Measurements from ENCODE around the gene RGS10.

Gene RGS10

DNA sequence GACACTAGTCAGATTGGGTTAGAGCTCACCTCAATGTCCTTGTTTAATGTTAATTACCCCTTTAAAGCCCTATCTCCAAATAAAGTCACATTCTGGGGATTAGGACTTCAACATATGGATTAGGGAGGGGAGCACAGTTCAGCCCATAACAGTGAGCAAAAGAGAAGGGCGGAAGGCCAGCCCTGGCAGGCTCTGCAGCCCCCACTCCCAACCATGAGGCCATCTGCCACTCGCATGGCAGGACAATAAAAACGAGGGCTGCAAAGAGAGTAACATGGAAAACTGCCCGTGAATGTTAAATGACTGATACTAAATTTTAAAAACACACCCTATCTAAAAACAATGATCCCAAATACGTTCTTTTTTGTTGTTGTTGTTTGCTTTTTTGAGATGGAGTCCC, 38.7 kb downstream of the RGS10 start:
- Histone ChIP-seq H2AFZ (ENCODE audit: low read depth, low read length, severe bottlenecking) (no peak overlapping the region), H3K4me2 (ENCODE audit: low read depth, low read length, poor library complexity, severe bottlenecking) (no peak overlapping the region), H3K9me3 (ENCODE audit: insufficient read depth, low read length) (no peaks in the 10 kb centered on the region), H3K9ac (ENCODE audit: low read length) (no peak overlapping the region), H3K27me3 (ENCODE audit: low read length) (no peaks in the 10 kb centered on the region), H3K4me3 (ENCODE audit: insufficient read depth, low read length, poor library complexity, severe bottlenecking) (no peak overlapping the region), H3K79me2 (ENCODE audit: insufficient read depth, low read length) (no peaks in the 10 kb centered on the region), H3K27ac (ENCODE audit: low read depth, low read length) (no peak overlapping the region), H4K20me1 (ENCODE audit: low read depth, low read length) (no peaks in the 10 kb centered on the region), H3F3A (ENCODE audit: insufficient read depth) (no peaks in the 10 kb centered on the region), H3K36me3 (ENCODE audit: low read length) (no peaks in the 10 kb centered on the region), H3K9me2 (replicated peaks; ENCODE audit: insufficient read depth, low read length) (no peaks in the 10 kb centered on the region)
- TF ChIP-seq EZH2phosphoT487 (conservative IDR thresholded peaks at IDR 0.05; ENCODE audit: low read length) = no peak
- TF ChIP-seq CTCF (IDR thresholded peaks at IDR 0.05; ENCODE audit: insufficient read depth, low read length, poor library complexity, severe bottlenecking) = no peak

DNA sequence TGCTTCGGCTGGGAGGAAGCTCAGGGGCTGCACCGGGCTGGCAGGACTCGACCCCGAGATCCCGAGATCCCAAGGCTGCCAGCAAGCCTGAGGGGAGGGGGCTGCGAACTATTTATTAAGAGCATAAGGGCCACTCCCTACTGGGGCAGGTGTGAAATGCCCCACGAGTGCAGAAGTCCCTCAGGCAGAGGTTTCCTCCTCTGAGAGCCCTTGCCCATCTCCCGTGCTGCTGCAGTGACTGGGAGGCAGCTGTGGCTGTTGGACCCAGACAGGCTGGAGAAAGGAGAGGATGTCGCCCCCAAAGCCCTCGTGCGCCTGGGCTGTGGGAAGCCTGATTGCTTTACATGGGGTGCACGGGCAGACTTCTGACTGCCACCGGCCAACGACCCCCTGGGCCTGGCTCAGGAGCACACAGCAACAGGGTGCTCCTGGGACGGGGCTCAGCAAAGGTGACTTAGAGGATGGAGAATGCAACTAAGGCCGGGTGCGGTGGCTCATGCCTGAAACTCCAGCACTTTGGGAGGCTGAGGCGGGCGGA, 39.8 kb downstream of the RGS10 start:
- Histone ChIP-seq H4K20me1 (ENCODE audit: low read depth, low read length) (no peaks in the 10 kb centered on the region), H3K4me3 (ENCODE audit: insufficient read depth, low read length, poor library complexity, severe bottlenecking) (no peak overlapping the region), H3K4me2 (ENCODE audit: low read depth, low read length, poor library complexity, severe bottlenecking) (no peak overlapping the region), H3K27ac (ENCODE audit: low read depth, low read length) (no peak overlapping the region), H3K9ac (ENCODE audit: low read length) (no peak overlapping the region), H2AFZ (ENCODE audit: low read depth, low read length, severe bottlenecking) (no peak overlapping the region), H3K9me3 (ENCODE audit: insufficient read depth, low read length) (no peaks in the 10 kb centered on the region), H3K27me3 (ENCODE audit: low read length) (no peaks in the 10 kb centered on the region), H3K79me2 (ENCODE audit: insufficient read depth, low read length) (no peaks in the 10 kb centered on the region), H3F3A (ENCODE audit: insufficient read depth) (no peaks in the 10 kb centered on the region), H3K9me2 (replicated peaks; ENCODE audit: insufficient read depth, low read length) (no peaks in the 10 kb centered on the region), H3K36me3 (ENCODE audit: low read length) (no peaks in the 10 kb centered on the region)
- no peak for TF ChIP-seq CTCF (IDR thresholded peaks at IDR 0.05; ENCODE audit: insufficient read depth, low read length, poor library complexity, severe bottlenecking)
- TF ChIP-seq EZH2phosphoT487 (conservative IDR thresholded peaks at IDR 0.05; ENCODE audit: low read length) = no peak

DNA sequence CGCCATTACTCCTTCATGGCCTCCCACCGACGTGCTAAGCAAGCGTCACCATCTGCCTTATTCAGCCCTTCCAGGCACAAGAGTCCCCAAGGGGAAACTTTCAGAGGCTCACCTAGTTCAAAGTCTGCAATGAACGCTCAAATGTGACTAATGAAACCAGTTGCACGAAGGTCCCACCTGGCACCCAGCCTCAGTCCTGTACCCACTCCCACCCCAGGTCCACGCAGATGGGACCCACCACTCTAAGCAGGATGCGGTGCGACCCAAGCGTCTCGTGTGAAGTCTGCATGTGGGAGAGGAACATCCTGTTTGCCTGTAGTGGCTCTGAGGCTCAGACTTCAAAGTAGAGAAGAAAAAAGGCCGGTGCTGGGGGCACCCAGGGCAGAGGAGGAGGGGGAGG, 40.3 kb downstream of the RGS10 start:
- no peak overlapping the region for H3K4me2 ChIP-seq (ENCODE audit: low read depth, low read length, poor library complexity, severe bottlenecking)
- no peaks in the 10 kb centered on the region for H3K9me3 ChIP-seq (ENCODE audit: insufficient read depth, low read length)
- no peaks in the 10 kb centered on the region for H3K9me2 ChIP-seq (replicated peaks; ENCODE audit: insufficient read depth, low read length)
- no peak overlapping the region for H3K27ac ChIP-seq (ENCODE audit: low read depth, low read length)
- no peak overlapping the region for H2AFZ ChIP-seq (ENCODE audit: low read depth, low read length, severe bottlenecking)
- H3K9ac ChIP-seq (ENCODE audit: low read length) = no peak overlapping the region
- TF ChIP-seq CTCF (IDR thresholded peaks at IDR 0.05; ENCODE audit: insufficient read depth, low read length, poor library complexity, severe bottlenecking) (no peak), EZH2phosphoT487 (conservative IDR thresholded peaks at IDR 0.05; ENCODE audit: low read length) (no peak)
- H3K4me3 ChIP-seq (ENCODE audit: insufficient read depth, low read length, poor library complexity, severe bottlenecking) = no peak overlapping the region
- H3K36me3 ChIP-seq (ENCODE audit: low read length) = no peaks in the 10 kb centered on the region
- H3F3A ChIP-seq (ENCODE audit: insufficient read depth) = no peaks in the 10 kb centered on the region
- no peaks in the 10 kb centered on the region for H3K27me3 ChIP-seq (ENCODE audit: low read length)
- no peaks in the 10 kb centered on the region for H4K20me1 ChIP-seq (ENCODE audit: low read depth, low read length)
- no peaks in the 10 kb centered on the region for H3K79me2 ChIP-seq (ENCODE audit: insufficient read depth, low read length)
